GM21737 (cell line): ENCODE results near the gene SLC9A9.
"Not testable (repeated sequence)": the region's sequence is repeated elsewhere in the genome, so short reads cannot be mapped to it uniquely, and the experiment has no call there.

Source experiments
- ATAC-seq: cut with Tn5 transposase; IDR thresholded peaks from one replicate; pipeline ENCODE4 v1.9.1; 2021; ENCODE audit warnings: mild to moderate bottlenecking, moderate library complexity; ENCODE audit not compliant: unreplicated experiment

SLC9A9 gene

GRCh38 chr3:143476965-143477640 lies 371.2 kb downstream of the SLC9A9 start:
- no peak for ATAC-seq

GRCh38 chr3:143475981-143476380 lies 372.3 kb downstream of the SLC9A9 start:
- no peak for ATAC-seq

- no peak for ATAC-seq
Observed at GRCh38 chr3:143472731-143473523, 375.3 kb downstream of the SLC9A9 start.

GRCh38 chr3:143471705-143472104 lies 376.6 kb downstream of the SLC9A9 start:
- no peak for ATAC-seq

- ATAC-seq, result no peak
Observed at GRCh38 chr3:143469159-143469558, 379.1 kb downstream of the SLC9A9 start.

GRCh38 chr3:143465666-143466065 lies 382.6 kb downstream of the SLC9A9 start:
- ATAC-seq, result no peak

- ATAC-seq, result no peak
Observed at GRCh38 chr3:143464850-143465249, 383.4 kb downstream of the SLC9A9 start.

GRCh38 chr3:143455480-143455879 lies 392.8 kb downstream of the SLC9A9 start:
- ATAC-seq, result no peak

GRCh38 chr3:143450632-143451031 lies 397.6 kb downstream of the SLC9A9 start:
- no peak for ATAC-seq

GRCh38 chr3:143447491-143447890 lies 400.8 kb downstream of the SLC9A9 start:
- no peak for ATAC-seq

- ATAC-seq, result peak; percentile 61
Observed at GRCh38 chr3:143445118-143445517, 403.1 kb downstream of the SLC9A9 start.

- ATAC-seq, result no peak
Observed at GRCh38 chr3:143443851-143444331, 404.4 kb downstream of the SLC9A9 start.

- ATAC-seq, result no peak
Observed at GRCh38 chr3:143442814-143443447, 405.3 kb downstream of the SLC9A9 start.

- no peak for ATAC-seq
Observed at GRCh38 chr3:143441516-143442171, 406.6 kb downstream of the SLC9A9 start.

GRCh38 chr3:143439817-143440216 lies 408.5 kb downstream of the SLC9A9 start:
- no peak for ATAC-seq

GRCh38 chr3:143437405-143437804 lies 410.9 kb downstream of the SLC9A9 start:
- no peak for ATAC-seq

GRCh38 chr3:143436231-143436930 lies 411.9 kb downstream of the SLC9A9 start:
- ATAC-seq, result no peak

- no peak for ATAC-seq
Observed at GRCh38 chr3:143433787-143434378, 414.4 kb downstream of the SLC9A9 start.

GRCh38 chr3:143431298-143431697 lies 417.0 kb downstream of the SLC9A9 start:
- not testable (repeated sequence) for ATAC-seq

GRCh38 chr3:143430568-143430967 lies 417.7 kb downstream of the SLC9A9 start:
- no peak for ATAC-seq
